ENCODE results near the gene CCT6A.
"Not testable (repeated sequence)": the region's sequence is repeated elsewhere in the genome, so short reads cannot be mapped to it uniquely, and the experiment has no call there.

The CCT6A gene

GRCh38 chr7:56030340-56030739 lies 21.2 kb upstream of the CCT6A start:
- Histone ChIP-seq H3K27me3 (ENCODE audit: insufficient read depth, poor library complexity, severe bottlenecking) (no peaks in the 10 kb centered on the region), H3K4me3 (replicated peaks; ENCODE audit: insufficient read depth, low read length) (no peak overlapping the region), H3K27ac (replicated peaks) (no peak overlapping the region)
- TF ChIP-seq SPI1 (IDR thresholded peaks at IDR 0.05; ENCODE audit: borderline replicate concordance, low read depth) (no peak), POLR2AphosphoS5 (IDR thresholded peaks at IDR 0.05; ENCODE audit: low read depth) (no peak), REST (IDR thresholded peaks at IDR 0.05; ENCODE audit: insufficient replicate concordance, low read depth) (no peak), GABPA (IDR thresholded peaks at IDR 0.05; ENCODE audit: low read depth) (no peak)
- TF ChIP-seq, protein P1, sequence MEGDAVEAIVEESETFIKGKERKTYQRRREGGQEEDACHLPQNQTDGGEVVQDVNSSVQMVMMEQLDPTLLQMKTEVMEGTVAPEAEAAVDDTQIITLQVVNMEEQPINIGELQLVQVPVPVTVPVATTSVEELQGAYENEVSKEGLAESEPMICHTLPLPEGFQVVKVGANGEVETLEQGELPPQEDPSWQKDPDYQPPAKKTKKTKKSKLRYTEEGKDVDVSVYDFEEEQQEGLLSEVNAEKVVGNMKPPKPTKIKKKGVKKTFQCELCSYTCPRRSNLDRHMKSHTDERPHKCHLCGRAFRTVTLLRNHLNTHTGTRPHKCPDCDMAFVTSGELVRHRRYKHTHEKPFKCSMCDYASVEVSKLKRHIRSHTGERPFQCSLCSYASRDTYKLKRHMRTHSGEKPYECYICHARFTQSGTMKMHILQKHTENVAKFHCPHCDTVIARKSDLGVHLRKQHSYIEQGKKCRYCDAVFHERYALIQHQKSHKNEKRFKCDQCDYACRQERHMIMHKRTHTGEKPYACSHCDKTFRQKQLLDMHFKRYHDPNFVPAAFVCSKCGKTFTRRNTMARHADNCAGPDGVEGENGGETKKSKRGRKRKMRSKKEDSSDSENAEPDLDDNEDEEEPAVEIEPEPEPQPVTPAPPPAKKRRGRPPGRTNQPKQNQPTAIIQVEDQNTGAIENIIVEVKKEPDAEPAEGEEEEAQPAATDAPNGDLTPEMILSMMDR (IDR thresholded peaks at IDR 0.05; ENCODE audit: insufficient read depth, low read length) = no peak
- no peak for DNase-seq (ENCODE audit: low read depth in 1 of 2, low spot score in 1 of 2)

DNA sequence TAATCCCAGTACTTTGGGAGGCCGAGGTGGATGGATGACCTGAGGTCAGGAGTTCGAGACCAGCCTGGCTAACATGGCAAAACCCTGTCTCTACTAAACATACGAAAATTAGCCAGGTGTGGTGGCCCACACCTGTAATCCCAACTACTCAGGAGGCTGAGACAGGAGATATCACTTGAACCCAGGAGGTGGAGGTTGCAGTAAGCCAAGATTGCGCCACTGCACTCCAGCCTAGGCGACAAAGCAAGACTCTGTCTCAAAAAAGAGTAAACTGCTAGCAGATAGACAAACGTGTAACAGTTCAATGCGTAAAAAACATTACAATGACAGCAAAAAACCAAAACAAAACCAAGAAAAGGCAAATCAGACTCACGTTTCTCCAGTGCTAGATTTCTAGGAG lies 20.0 kb upstream of the CCT6A start:
- not testable (repeated sequence) for H3K27ac ChIP-seq (replicated peaks); H3K27me3 ChIP-seq (ENCODE audit: insufficient read depth, poor library complexity, severe bottlenecking); H3K4me3 ChIP-seq (replicated peaks; ENCODE audit: insufficient read depth, low read length); DNase-seq (ENCODE audit: low read depth in 1 of 2, low spot score in 1 of 2)

DNA sequence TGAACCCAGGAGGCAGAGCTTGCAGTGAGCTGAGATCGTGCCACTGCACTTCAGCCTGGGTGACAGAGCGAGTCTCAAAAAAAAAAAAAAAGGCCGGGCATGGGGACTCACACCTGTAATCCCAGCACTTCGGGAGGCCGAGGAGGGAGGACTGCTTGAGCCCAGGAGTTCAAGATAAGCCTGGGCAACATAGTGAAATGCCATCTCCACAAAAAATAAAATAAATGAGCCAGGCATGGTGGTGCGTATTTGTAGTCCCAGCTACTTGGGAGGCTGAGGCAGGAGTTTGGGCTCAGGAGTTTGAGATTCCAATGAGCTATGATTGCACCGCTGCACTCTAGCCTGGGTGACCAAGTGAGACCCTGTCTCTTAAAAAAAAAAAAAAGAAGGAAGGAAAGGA lies 19.0 kb upstream of the CCT6A start:
- H3K4me3 ChIP-seq (replicated peaks; ENCODE audit: insufficient read depth, low read length); DNase-seq (ENCODE audit: low read depth in 1 of 2, low spot score in 1 of 2): not testable (repeated sequence)

DNA sequence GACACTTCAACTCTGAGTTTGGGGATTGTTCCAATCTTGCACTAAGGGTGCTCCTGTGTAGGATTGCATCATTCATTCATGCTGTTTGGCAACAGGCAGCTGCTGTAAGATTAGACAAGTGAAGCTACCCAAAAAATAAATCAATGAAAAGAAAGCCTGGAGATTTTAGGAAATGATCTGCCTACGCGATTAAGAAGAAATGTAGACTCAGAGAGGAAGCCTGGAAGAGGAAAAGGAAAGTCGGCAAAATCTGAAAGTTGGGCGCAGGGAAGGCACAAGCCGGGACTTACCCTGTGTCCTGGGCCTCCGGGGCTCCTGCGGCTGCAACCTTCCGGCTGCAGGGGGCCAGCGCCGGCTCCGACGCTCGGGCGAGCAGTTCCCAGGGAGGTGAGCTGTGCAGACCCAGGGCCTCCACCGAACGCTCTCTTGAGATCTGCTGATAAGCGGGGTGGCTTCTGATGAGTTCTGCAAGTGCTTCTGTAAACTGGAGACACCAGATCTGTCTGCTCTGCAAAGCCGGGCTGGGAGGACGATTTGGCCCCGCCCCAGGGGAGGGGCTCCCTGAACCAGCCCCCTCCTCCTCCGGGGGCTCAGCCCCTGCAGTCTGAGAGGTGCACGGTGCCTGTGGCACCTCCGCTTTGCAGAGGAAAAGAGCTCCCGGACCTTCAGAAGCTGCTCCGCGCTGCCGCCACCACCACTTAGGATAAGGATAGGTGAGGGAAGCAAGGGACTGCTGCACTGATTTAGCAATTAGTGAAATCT lies 17.7 kb upstream of the CCT6A start:
- DNase-seq (ENCODE audit: low read depth in 1 of 2, low spot score in 1 of 2) = peak; percentile 74 to 85
- TF ChIP-seq REST (IDR thresholded peaks at IDR 0.05; ENCODE audit: insufficient replicate concordance, low read depth) (no peak), GABPA (IDR thresholded peaks at IDR 0.05; ENCODE audit: low read depth) (0 out of 2 replicates have a peak, but pooled peaks have one; percentile 11)
- peak overlapping the region; percentile 55 for H3K4me3 ChIP-seq (replicated peaks; ENCODE audit: insufficient read depth, low read length)
- no peaks in the 10 kb centered on the region for H3K27me3 ChIP-seq (ENCODE audit: insufficient read depth, poor library complexity, severe bottlenecking)
- peak overlapping the region; percentile 44 for H3K27ac ChIP-seq (replicated peaks)

More for the DNA sequence above, 19.0 kb upstream of the CCT6A start:
- not testable (repeated sequence) for H3K27ac ChIP-seq (replicated peaks); H3K27me3 ChIP-seq (ENCODE audit: insufficient read depth, poor library complexity, severe bottlenecking)

DNA sequence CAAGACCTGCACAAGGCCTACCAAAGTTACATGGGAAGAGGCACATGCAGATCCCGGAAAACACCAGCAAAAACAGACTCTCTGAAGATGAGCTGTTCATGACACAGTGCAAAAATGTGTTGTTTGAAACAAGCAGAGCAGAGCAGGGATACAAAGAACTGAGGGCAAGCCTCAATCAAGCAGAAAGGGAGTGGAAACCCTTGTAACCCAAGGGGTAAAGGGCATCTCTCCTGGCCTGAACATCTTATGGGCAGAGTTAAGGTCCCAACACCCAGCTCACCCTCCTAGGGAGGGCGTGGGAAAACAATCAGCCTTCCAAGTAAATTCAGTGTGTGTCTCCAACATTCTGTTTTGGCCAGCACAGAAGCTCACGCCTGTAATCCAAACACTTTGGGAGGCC lies 10.8 kb upstream of the CCT6A start:
- no peak overlapping the region for H3K27ac ChIP-seq (replicated peaks)
- H3K27me3 ChIP-seq (ENCODE audit: insufficient read depth, poor library complexity, severe bottlenecking) = no peaks in the 10 kb centered on the region
- no peak for TF ChIP-seq REST (IDR thresholded peaks at IDR 0.05; ENCODE audit: insufficient replicate concordance, low read depth)
- no peak for TF ChIP-seq POLR2AphosphoS5 (IDR thresholded peaks at IDR 0.05; ENCODE audit: low read depth)
- TF ChIP-seq SPI1 (IDR thresholded peaks at IDR 0.05; ENCODE audit: borderline replicate concordance, low read depth) = no peak
- TF ChIP-seq, protein P1 (IDR thresholded peaks at IDR 0.05; ENCODE audit: insufficient read depth, low read length) = no peak
- TF ChIP-seq GABPA (IDR thresholded peaks at IDR 0.05; ENCODE audit: low read depth) = no peak
- H3K4me3 ChIP-seq (replicated peaks; ENCODE audit: insufficient read depth, low read length) = no peak overlapping the region
- no peak for DNase-seq (ENCODE audit: low read depth in 1 of 2, low spot score in 1 of 2)

DNA sequence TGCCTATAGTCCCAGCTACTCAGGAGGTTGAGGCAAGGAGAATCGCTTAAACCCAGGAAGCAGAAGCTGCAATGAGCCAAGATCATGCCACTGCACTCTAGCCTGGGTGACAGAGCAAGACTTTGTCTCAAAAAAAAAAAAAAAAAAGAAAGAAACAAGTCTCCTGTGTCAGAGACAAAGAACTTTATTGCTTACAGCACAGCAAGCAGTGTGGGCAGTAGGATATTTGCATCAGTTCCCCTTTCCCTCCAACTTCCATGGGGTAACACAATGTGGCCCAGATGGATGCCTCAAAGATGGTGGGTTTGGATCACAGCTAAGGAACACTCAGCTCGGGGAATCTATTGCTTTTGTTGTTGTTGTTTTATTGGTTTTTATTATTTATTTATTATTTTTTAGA lies 5.8 kb upstream of the CCT6A start:
- H3K4me3 ChIP-seq (replicated peaks; ENCODE audit: insufficient read depth, low read length); H3K27ac ChIP-seq (replicated peaks); DNase-seq (ENCODE audit: low read depth in 1 of 2, low spot score in 1 of 2); H3K27me3 ChIP-seq (ENCODE audit: insufficient read depth, poor library complexity, severe bottlenecking): not testable (repeated sequence)
